ENCODE data around the gene FEM1C. TPM values are rescaled to one million over a fixed set of nuclear protein-coding genes. Genes with fewer than 3 reads are reported as not detected.

Gene FEM1C
- total RNA-seq, 2 experiments from 2014 or later = 13.3 to 13.5 TPM

GRCh38 chr5:115551415-115551814, 6.8 kb upstream of the FEM1C start:
- no peak overlapping the region for H3K4me3 Mint-ChIP-seq
- H3K27ac Mint-ChIP-seq = no peak overlapping the region
- H3K27me3 Mint-ChIP-seq = peaks cover 6% of the 10 kb centered on the region
- no peak for ATAC-seq
- H3K36me3 Mint-ChIP-seq = peaks cover 1% of the 10 kb centered on the region
- CTCF ChIA-PET = no interaction called here
- H3K9me3 Mint-ChIP-seq (ENCODE audit: low read depth) = no peaks in the 10 kb centered on the region
- H3K4me1 Mint-ChIP-seq = peaks cover 6% of the 10 kb centered on the region
- DNase-seq = no peak

DNA sequence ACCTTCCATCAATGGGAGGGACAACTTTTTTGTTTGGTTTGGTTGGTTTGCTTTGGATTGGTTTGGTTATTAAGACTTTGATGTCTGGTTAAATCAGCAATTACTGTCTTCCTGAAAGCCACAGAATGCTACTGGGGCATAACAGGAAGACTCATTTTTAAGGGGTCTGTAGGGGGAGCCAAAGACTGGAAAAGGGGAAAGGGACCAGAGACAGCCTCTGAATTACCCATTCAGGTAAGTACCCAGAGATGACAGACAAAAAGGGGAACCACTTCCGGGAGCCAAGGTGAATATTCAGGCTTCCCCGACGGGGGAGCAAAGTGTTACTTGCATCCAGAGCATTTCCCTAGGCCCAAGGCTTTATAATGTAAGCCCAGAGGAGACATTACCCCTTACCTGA, 4.6 kb upstream of the FEM1C start:
- ATAC-seq (no peak), DNase-seq (no peak)
- Mint-ChIP-seq H3K4me1 (peaks cover 12% of the 10 kb centered on the region), H3K27ac (no peak overlapping the region), H3K27me3 (peaks cover 6% of the 10 kb centered on the region), H3K4me3 (no peak overlapping the region), H3K36me3 (peaks cover 7% of the 10 kb centered on the region), H3K9me3 (ENCODE audit: low read depth) (peaks cover 2% of the 10 kb centered on the region)
- CTCF ChIA-PET = no interaction called here

- Mint-ChIP-seq H3K27ac (no peak overlapping the region), H3K4me3 (no peak overlapping the region), H3K9me3 (ENCODE audit: low read depth) (peaks cover 2% of the 10 kb centered on the region), H3K36me3 (peaks cover 7% of the 10 kb centered on the region), H3K4me1 (peaks cover 12% of the 10 kb centered on the region), H3K27me3 (peaks cover 4% of the 10 kb centered on the region)
- no peak for DNase-seq
- CTCF ChIA-PET = no interaction called here
- no peak for ATAC-seq
These were observed 4.1 kb upstream of the FEM1C start for GRCh38 chr5:115548683-115549082.

- peaks cover 35% of the 10 kb centered on the region for H3K36me3 Mint-ChIP-seq
- peak overlapping the region; percentile 18 for H3K4me3 Mint-ChIP-seq
- H3K4me1 Mint-ChIP-seq = peaks cover 33% of the 10 kb centered on the region
- H3K9me3 Mint-ChIP-seq (ENCODE audit: low read depth) = peaks cover 2% of the 10 kb centered on the region
- DNase-seq (no peak), ATAC-seq (no peak)
- peaks cover 2% of the 10 kb centered on the region for H3K27me3 Mint-ChIP-seq
- CTCF ChIA-PET = interaction anchor here (1.0 to 2.0 kb wide), 3 partner anchors 29 to 296 kb away, joined by 3 to 9 read pairs (median 5); partner anchors contain the start of gene ATG12
- H3K27ac Mint-ChIP-seq = peak overlapping the region; percentile 99
These were observed 842 bp upstream of the FEM1C start for GRCh38 chr5:115545351-115545882.

DNA sequence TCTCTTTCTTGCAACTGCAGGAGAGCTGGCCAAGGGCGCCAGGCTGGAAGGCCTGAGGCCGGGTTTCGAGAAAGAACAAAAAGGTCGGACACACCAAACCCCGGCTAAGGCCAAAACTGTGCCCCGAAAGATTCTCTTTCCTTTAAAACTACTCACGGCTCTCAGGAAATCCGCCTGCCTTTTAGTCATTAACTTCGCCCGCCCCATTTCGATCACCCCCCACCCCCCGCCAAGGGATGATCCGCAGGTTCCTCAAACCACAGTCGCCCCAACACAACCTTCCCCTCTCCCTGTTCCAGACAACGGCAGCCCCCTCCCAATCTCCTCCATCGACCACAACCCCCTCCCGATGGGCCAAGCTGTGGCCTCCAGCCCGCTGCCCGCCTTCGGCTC, 536 bp downstream of the FEM1C start:
- H3K4me3 Mint-ChIP-seq = peak overlapping the region; percentile 92
- peaks cover under 1% of the 10 kb centered on the region for H3K27me3 Mint-ChIP-seq
- H3K36me3 Mint-ChIP-seq = peaks cover 48% of the 10 kb centered on the region
- peaks cover 2% of the 10 kb centered on the region for H3K9me3 Mint-ChIP-seq (ENCODE audit: low read depth)
- peak; percentile 68 for DNase-seq
- H3K4me1 Mint-ChIP-seq = peaks cover 43% of the 10 kb centered on the region
- peak overlapping the region; percentile 99 for H3K27ac Mint-ChIP-seq
- peak; percentile 25 for ATAC-seq
- CTCF ChIA-PET = interaction anchor here (0.9 to 2.0 kb wide), 7 partner anchors 26 to 299 kb away, joined by 3 to 9 read pairs (median 3); partner anchors contain the start of gene ATG12

- H3K4me1 Mint-ChIP-seq = peaks cover 45% of the 10 kb centered on the region
These were observed 1.1 kb downstream of the FEM1C start for GRCh38 chr5:115543365-115544042.

DNA sequence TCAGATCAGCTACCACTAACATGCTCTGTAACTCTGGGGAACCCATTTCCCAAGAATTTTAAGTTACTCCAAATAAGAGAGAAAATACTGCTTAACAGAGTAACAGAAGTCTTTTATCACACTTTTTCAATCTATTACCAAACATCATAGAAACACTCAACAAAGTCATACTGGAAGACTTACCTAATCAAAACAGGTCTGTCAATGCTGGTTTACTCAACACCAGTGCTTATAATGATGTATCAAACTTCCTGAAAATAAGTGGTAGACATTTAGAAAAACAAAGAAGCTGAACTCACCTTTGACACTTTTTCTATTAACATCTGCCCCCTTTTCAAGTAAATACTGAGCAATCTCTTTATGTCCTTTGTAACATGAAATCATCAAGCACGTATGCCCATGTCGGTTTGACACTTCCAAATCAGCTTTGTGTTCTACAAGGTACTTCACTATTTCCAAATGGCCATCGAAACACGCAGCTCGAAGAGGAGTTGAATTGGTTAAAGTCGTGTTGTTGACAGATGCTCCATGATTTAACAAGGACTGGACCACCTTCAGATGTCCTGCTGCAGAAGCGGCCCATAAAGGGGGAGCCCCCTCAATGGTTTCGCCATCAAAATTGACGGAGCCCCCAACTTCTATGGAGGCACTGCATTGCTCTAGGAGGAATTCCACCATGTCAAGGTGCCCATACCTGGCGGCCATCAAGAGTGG, 1.8 kb downstream of the FEM1C start:
- Mint-ChIP-seq H3K9me3 (ENCODE audit: low read depth) (peaks cover 2% of the 10 kb centered on the region), H3K4me3 (peak overlapping the region; percentile 92), H3K4me1 (peaks cover 51% of the 10 kb centered on the region), H3K27me3 (no peaks in the 10 kb centered on the region), H3K36me3 (peaks cover 59% of the 10 kb centered on the region), H3K27ac (peak overlapping the region; percentile 99)
- ATAC-seq = no peak
- CTCF ChIA-PET = interaction anchor here (1.0 to 1.9 kb wide), 6 partner anchors 20 to 165 kb away, joined by 3 to 4 read pairs (median 3); partner anchors contain the start of gene TICAM2
- no peak for DNase-seq

More at GRCh38 chr5:115543365-115544042, 1.1 kb downstream of the FEM1C start:
- DNase-seq (peak; percentile 68), ATAC-seq (peak; percentile 24)
- peaks cover 2% of the 10 kb centered on the region for H3K9me3 Mint-ChIP-seq (ENCODE audit: low read depth)
- H3K27me3 Mint-ChIP-seq = no peaks in the 10 kb centered on the region
- peaks cover 54% of the 10 kb centered on the region for H3K36me3 Mint-ChIP-seq
- CTCF ChIA-PET = interaction anchor here (1.0 to 2.0 kb wide), 8 partner anchors 21 to 234 kb away, joined by 3 to 9 read pairs (median 4); no protein-coding TSS in a partner anchor
- H3K4me3 Mint-ChIP-seq = peak overlapping the region; percentile 92
- H3K27ac Mint-ChIP-seq = peak overlapping the region; percentile 99

DNA sequence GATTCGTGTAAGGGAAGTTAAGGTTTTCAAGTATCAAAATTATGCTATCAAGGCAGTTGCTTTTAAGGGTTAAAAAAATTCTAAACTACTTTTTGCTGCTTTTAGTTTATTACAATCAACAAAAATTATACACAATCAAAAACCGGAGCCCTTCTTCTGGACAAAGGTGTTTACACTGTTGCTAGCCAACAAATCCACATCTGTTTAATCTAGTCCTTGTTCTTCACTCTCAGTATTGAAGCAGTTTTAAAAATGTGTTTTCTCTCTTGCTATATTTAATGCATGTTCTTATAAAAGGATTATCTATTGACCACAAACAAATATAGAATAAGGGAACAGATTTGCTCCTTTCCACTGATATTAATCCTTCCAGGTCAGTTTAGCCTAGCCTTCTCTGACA, 2.5 kb downstream of the FEM1C start:
- DNase-seq (no peak), ATAC-seq (no peak)
- no peaks in the 10 kb centered on the region for H3K27me3 Mint-ChIP-seq
- peaks cover 66% of the 10 kb centered on the region for H3K36me3 Mint-ChIP-seq
- CTCF ChIA-PET = interaction anchor here (1.1 to 1.9 kb wide), 2 partner anchors 60 to 81 kb away, joined by 3 to 4 read pairs; partner anchors contain the start of gene TICAM2
- peak overlapping the region; percentile 99 for H3K27ac Mint-ChIP-seq
- peak overlapping the region; percentile 92 for H3K4me3 Mint-ChIP-seq
- peaks cover 2% of the 10 kb centered on the region for H3K9me3 Mint-ChIP-seq (ENCODE audit: low read depth)
- peaks cover 54% of the 10 kb centered on the region for H3K4me1 Mint-ChIP-seq

DNA sequence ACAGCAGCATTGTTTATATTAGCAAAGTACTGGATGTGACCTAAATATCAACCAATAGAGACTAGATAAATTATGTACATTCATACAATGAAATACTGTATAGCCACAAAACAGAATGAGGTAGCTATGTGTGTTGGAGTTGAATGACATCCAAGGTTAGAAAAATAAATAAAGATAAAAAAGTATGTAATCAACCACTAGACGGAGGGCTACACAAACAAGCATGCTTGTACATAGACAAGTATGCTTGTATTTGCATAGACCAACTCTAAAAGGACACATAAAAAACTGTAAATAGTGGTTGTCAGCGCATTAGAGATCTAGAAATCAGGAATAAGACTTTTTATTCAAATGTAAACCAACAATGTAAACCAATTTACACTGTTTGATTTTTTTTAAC, 3.0 kb downstream of the FEM1C start:
- Mint-ChIP-seq H3K4me1 (peaks cover 59% of the 10 kb centered on the region), H3K27ac (no peak overlapping the region)
- CTCF ChIA-PET = interaction anchor here (1.1 to 1.9 kb wide), 2 partner anchors 60 to 81 kb away, joined by 3 to 4 read pairs; partner anchors contain the start of gene TICAM2

GRCh38 chr5:115535479-115536035, 9.0 kb downstream of the FEM1C start:
- DNase-seq = no peak
- peaks cover 67% of the 10 kb centered on the region for H3K36me3 Mint-ChIP-seq
- no peak overlapping the region for H3K4me3 Mint-ChIP-seq
- H3K4me1 Mint-ChIP-seq = peaks cover 51% of the 10 kb centered on the region
- H3K27me3 Mint-ChIP-seq = no peaks in the 10 kb centered on the region
- no peak for ATAC-seq
- CTCF ChIA-PET = interaction anchor here (0.7 kb wide), 1 partner anchor 39 kb away, joined by 3 read pairs; no protein-coding TSS in a partner anchor
- no peaks in the 10 kb centered on the region for H3K9me3 Mint-ChIP-seq (ENCODE audit: low read depth)
- H3K27ac Mint-ChIP-seq = no peak overlapping the region

More for the DNA sequence above, 3.0 kb downstream of the FEM1C start:
- Mint-ChIP-seq H3K27me3 (no peaks in the 10 kb centered on the region), H3K36me3 (peaks cover 69% of the 10 kb centered on the region), H3K4me3 (peak overlapping the region; percentile 92), H3K9me3 (ENCODE audit: low read depth) (peaks cover 2% of the 10 kb centered on the region)
- ATAC-seq (no peak), DNase-seq (no peak)

DNA sequence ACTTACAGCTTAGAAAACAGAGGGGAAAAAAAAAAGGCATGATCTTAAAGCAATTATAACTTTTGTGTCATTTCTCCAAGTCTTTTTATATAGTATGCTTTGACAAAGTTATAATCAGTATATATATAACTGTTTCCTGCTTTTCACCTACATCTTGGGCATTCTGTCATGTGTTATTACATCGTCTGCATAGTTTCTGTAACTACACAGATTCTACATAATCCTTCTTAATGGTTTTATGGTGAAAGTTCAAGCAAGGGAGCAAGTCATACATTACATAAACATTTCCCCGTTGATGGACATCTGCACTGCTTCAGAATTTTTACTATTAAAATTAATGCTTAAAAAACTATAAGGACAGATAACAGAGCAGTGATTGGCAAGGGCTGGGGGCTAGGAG, 12.1 kb downstream of the FEM1C start:
- Mint-ChIP-seq H3K9me3 (ENCODE audit: low read depth) (no peaks in the 10 kb centered on the region), H3K27ac (no peak overlapping the region), H3K4me1 (peaks cover 46% of the 10 kb centered on the region), H3K27me3 (no peaks in the 10 kb centered on the region), H3K36me3 (peaks cover 58% of the 10 kb centered on the region), H3K4me3 (no peak overlapping the region)
- CTCF ChIA-PET = no interaction called here
- DNase-seq (no peak), ATAC-seq (no peak)

GRCh38 chr5:115531787-115532367, 12.7 kb downstream of the FEM1C start:
- H3K4me1 Mint-ChIP-seq = peaks cover 40% of the 10 kb centered on the region
- peaks cover 55% of the 10 kb centered on the region for H3K36me3 Mint-ChIP-seq
- no peaks in the 10 kb centered on the region for H3K27me3 Mint-ChIP-seq
- DNase-seq (no peak), ATAC-seq (no peak)
- H3K9me3 Mint-ChIP-seq (ENCODE audit: low read depth) = no peaks in the 10 kb centered on the region
- CTCF ChIA-PET = no interaction called here
- H3K27ac Mint-ChIP-seq = no peak overlapping the region
- H3K4me3 Mint-ChIP-seq = no peak overlapping the region

GRCh38 chr5:115531380-115531779, 13.2 kb downstream of the FEM1C start:
- ATAC-seq = no peak
- Mint-ChIP-seq H3K27ac (no peak overlapping the region), H3K4me3 (no peak overlapping the region), H3K36me3 (peaks cover 53% of the 10 kb centered on the region), H3K4me1 (peaks cover 37% of the 10 kb centered on the region), H3K27me3 (no peaks in the 10 kb centered on the region), H3K9me3 (ENCODE audit: low read depth) (no peaks in the 10 kb centered on the region)
- no peak for DNase-seq
- CTCF ChIA-PET = no interaction called here

Measured in activated CD8-positive, alpha-beta memory T cell treated with anti-CD3 and anti-CD28 coated beads, Interleukin-2, amount 10 ng/mL, durations not matched to agents 7 days and 5 days (primary cell).